A673 (cell line): ENCODE measurements around the gene TPM2. TPM values are rescaled to one million over a fixed set of nuclear protein-coding genes. Genes with fewer than 3 reads are reported as not detected.
A peak's percentile ranks its signal among the peaks of the same experiment; 100 is the strongest.

Experiments
- BruUV-seq: library from RNA; stranded (reverse); fragments of 400-500 nt; replicated peaks from 2 replicates; lab custom pipeline; 2021; lab: Mats Ljungman, UMichigan
- CTCF ChIA-PET: fragments of 300-600 bp; sonication (Branson Sonifier 250); formaldehyde crosslinking; loops from one replicate; lab custom pipeline; 2022; ENCODE audit warnings: antibody characterized with exemption; lab: Charles Lee
- POLR2A ChIA-PET: fragments of 300-600 bp; sonication (Branson Sonifier 250); formaldehyde crosslinking; loops from one replicate; lab custom pipeline; 2022; ENCODE audit warnings: antibody characterized with exemption; ENCODE audit not compliant: low non-redundant PET; lab: Charles Lee
- DNase-seq: peaks from one replicate; pipeline ENCODE4 v3.0.0-alpha.2; 2015; ENCODE audit warnings: low spot score
- H3K27ac ChIP-seq: fragments of 200-600 bp; sonication (generic); 2 replicates; pipeline ENCODE4 v1.5.1; 2016; ENCODE audit warnings: mixed run types, low read depth, mild to moderate bottlenecking, mixed read lengths, antibody characterized with exemption, low read length; ENCODE audit not compliant: poor library complexity, severe bottlenecking
- H3K27me3 ChIP-seq: fragments of 200-600 bp; sonication (generic); replicated peaks from 2 replicates; pipeline ENCODE4 v1.6.1; 2017; ENCODE audit warnings: mixed run types, low read depth, mild to moderate bottlenecking, mixed read lengths, antibody characterized with exemption, low read length; ENCODE audit not compliant: insufficient read depth, poor library complexity
- H3K36me3 ChIP-seq: fragments of 200-600 bp; sonication (generic); 2 replicates; pipeline ENCODE4 v1.6.1; 2016; ENCODE audit warnings: mixed run types, mild to moderate bottlenecking, mixed read lengths, antibody characterized with exemption, low read length; ENCODE audit not compliant: insufficient read depth, poor library complexity, severe bottlenecking
- H3K4me1 ChIP-seq: fragments of 200-600 bp; sonication (generic); 2 replicates; pipeline ENCODE4 v1.6.1; 2017; ENCODE audit warnings: mixed run types, mild to moderate bottlenecking, mixed read lengths, antibody characterized with exemption, low read length; ENCODE audit not compliant: insufficient read depth, poor library complexity, severe bottlenecking
- H3K4me3 ChIP-seq: fragments of 200-600 bp; sonication (generic); 2 replicates; pipeline ENCODE4 v1.5.1; 2016; ENCODE audit warnings: low read depth, mixed run types, mild to moderate bottlenecking, mixed read lengths, low read length; ENCODE audit not compliant: poor library complexity, severe bottlenecking
- H3K9me3 ChIP-seq: fragments of 200-600 bp; sonication (generic); 2 replicates; pipeline ENCODE4 v1.6.1; 2016; ENCODE audit warnings: mixed run types, low read depth, mild to moderate bottlenecking, mixed read lengths, antibody characterized with exemption, low read length; ENCODE audit not compliant: poor library complexity, severe bottlenecking
- CTCF ChIP-seq: fragments of 300-800, 200-600 bp; sonication (generic); conservative IDR thresholded peaks from 2 replicates; pipeline ENCODE4 v1.5.1; 2017; ENCODE audit warnings: low read depth, mild to moderate bottlenecking, antibody characterized with exemption, low read length, moderate library complexity, mixed read lengths
- EZH2 ChIP-seq: fragments of 200-600 bp; sonication (generic); IDR thresholded peaks from 2 replicates; pipeline ENCODE4 v1.6.1; 2017; ENCODE audit warnings: borderline replicate concordance, low read depth, mild to moderate bottlenecking, mixed read lengths, antibody characterized with exemption, low read length; ENCODE audit not compliant: poor library complexity, severe bottlenecking
- intact Hi-C: fragments of 100-400 bp; cut with micrococcal nuclease; formaldehyde crosslinking; loops from one replicate; pipeline ENCODE4 v1.10.0; 2022; ENCODE audit not compliant: unreplicated experiment
- total RNA-seq: library from RNA; stranded (reverse); gene quantifications from 2 replicates; pipeline ENCODE4 v1.2.3, GENCODE V29; 2021

The TPM2 gene
- total RNA-seq, 1 experiment from 2014 or later, result 44.3 TPM

GRCh38 chr9:35711501-35712428 is 22.0 kb upstream of the TPM2 start:
- TF ChIP-seq CTCF (no peak), EZH2 (no peak)
- POLR2A ChIA-PET, result interaction anchor here (0.5 kb wide), 1 partner anchor 14 kb away, joined by 3 read pairs; no protein-coding TSS in a partner anchor
- intact Hi-C loops, result no loop called here
- Histone ChIP-seq H3K27ac (no peak overlapping the region), H3K4me1 (no peaks in the 10 kb centered on the region), H3K27me3 (no peaks in the 10 kb centered on the region), H3K4me3 (no peak overlapping the region), H3K9me3 (no peaks in the 10 kb centered on the region), H3K36me3 (peaks cover 89% of the 10 kb centered on the region)
- no TSS peak for BruUV-seq
- CTCF ChIA-PET, result interaction anchor here (0.7 kb wide), 1 partner anchor 23 kb away, joined by 7 read pairs; no protein-coding TSS in a partner anchor
- no peak for DNase-seq

DNA sequence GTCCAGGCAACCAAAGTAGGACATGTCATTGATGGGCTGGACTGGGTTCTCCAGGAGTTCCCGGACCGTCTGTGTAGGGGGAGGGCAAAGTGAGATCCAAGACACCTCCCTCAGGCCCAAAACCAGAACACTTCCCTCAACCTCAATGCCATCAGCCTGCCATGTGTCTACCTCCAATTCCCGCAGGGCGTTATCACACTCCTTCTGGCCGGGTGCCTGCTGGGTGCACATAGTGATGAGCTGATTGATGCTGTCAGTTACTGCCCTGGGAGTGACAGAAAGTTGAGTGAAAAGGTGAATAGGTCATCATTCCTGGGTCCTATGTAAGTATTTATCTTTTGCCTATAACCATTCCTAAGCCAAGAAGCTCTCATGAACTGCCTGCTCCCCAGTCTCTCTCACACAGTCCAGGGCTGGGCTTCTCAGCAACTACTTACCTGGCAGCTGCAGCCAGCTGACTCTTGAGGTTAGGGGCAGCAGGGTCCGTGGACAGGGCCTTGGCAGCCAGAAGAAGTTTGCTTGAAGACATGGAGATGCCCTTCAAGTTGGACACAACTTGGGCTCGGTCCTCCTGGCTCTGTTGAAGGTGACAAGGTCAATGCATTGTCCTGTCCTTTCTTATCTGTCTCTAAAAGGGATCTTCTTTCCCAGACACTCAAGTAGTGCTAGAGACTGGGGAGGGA is 21.2 kb upstream of the TPM2 start:
- ChIA-PET CTCF (interaction anchor here (1.0 kb wide), 1 partner anchor 17 kb away, joined by 3 read pairs; no protein-coding TSS in a partner anchor), POLR2A (no interaction called here)
- no peak overlapping the region for H3K4me3 ChIP-seq
- TF ChIP-seq CTCF, result no peak
- TF ChIP-seq EZH2, result no peak
- DNase-seq, result no peak
- H3K9me3 ChIP-seq, result no peaks in the 10 kb centered on the region
- no peaks in the 10 kb centered on the region for H3K4me1 ChIP-seq
- H3K27ac ChIP-seq, result no peak overlapping the region
- H3K36me3 ChIP-seq, result peaks cover 89% of the 10 kb centered on the region
- intact Hi-C loops, result no loop called here
- H3K27me3 ChIP-seq, result no peaks in the 10 kb centered on the region
- TSS peak; percentile 33 for BruUV-seq

GRCh38 chr9:35708146-35708545 is 18.4 kb upstream of the TPM2 start:
- Histone ChIP-seq H3K36me3 (peaks cover 88% of the 10 kb centered on the region), H3K9me3 (no peaks in the 10 kb centered on the region), H3K4me3 (no peak overlapping the region), H3K27ac (no peak overlapping the region), H3K27me3 (no peaks in the 10 kb centered on the region), H3K4me1 (no peaks in the 10 kb centered on the region)
- intact Hi-C loops, result no loop called here
- DNase-seq, result no peak
- ChIA-PET CTCF (no interaction called here), POLR2A (no interaction called here)
- no TSS peak for BruUV-seq
- no peak for TF ChIP-seq CTCF
- TF ChIP-seq EZH2, result no peak
